ENCODE results near the gene PPM1H.
"Not testable (repeated sequence)": the region's sequence is repeated elsewhere in the genome, so short reads cannot be mapped to it uniquely, and the experiment has no call there.

Gene PPM1H

DNA sequence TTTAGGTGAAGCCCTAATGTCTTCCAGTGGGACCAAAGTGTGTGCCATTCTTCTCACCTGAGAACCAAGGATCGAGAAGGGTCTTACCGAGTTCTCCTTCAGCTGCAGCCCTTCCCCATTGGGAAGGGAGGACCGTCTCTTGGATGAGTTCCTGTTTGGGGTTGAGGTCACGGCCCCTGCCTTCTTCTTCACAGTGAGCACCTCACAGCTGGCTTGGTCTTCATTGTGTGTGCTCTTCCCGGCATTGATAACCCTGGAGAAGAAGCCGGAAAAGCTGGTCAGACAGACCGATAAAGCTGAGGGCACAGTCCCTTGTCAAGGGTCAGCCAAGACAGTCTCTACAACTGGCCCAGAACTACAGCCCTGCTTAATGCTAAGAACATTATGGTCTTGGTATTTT, 102.9 kb downstream of the PPM1H start:
- no peaks in the 10 kb centered on the region for H3K9me3 ChIP-seq (ENCODE audit: control insufficient read depth in 5 of 5, low read length in 5 of 5)
- H3K4me3 ChIP-seq (ENCODE audit: low read depth in 1 of 5, low read length in 5 of 5) = no peak overlapping the region
- H3K4me1 ChIP-seq (ENCODE audit: control insufficient read depth in 5 of 5, insufficient read depth in 5 of 5, low read length in 5 of 5) = peaks cover 0 to 12% (median 0%) of the 10 kb centered on the region in 5 donors
- no peak overlapping the region for H3K9ac ChIP-seq (ENCODE audit: low read length in 5 of 5)
- peaks cover 0 to 3% (median 0%) of the 10 kb centered on the region in 5 donors for H3K36me3 ChIP-seq (ENCODE audit: control insufficient read depth in 5 of 5, insufficient read depth in 5 of 5, low read length in 5 of 5)
- H3K27ac ChIP-seq (ENCODE audit: low read depth, low read length) = no peak overlapping the region
- no peaks in the 10 kb centered on the region for H3K27me3 ChIP-seq (ENCODE audit: control insufficient read depth in 5 of 5, insufficient read depth in 4 of 5, low read length in 5 of 5)

DNA sequence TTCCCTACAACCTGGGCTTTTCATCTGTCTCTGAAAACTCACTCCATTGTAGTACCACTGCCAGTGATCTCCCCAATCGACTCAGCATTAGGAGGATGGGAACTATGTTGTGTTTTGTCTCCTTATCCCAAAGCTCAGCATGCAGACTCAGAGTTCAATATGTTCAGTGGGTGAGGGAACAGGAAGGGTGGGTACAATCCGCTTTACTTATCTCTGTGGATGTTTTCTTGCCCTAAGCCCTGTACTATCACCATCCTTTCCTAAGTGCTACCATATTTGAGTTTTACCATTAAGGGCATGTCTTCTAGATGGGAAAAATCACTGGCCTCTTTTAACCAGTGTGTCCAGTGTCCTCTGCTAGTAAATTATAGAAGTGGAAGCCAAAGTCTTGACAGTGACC, 107.1 kb downstream of the PPM1H start:
- Histone ChIP-seq H3K4me1 (ENCODE audit: control insufficient read depth in 5 of 5, insufficient read depth in 5 of 5, low read length in 5 of 5) (no peaks in the 10 kb centered on the region), H3K9ac (ENCODE audit: low read length in 5 of 5) (no peak overlapping the region), H3K36me3 (ENCODE audit: control insufficient read depth in 5 of 5, insufficient read depth in 5 of 5, low read length in 5 of 5) (peaks cover 0 to 3% (median 0%) of the 10 kb centered on the region in 5 donors), H3K9me3 (ENCODE audit: control insufficient read depth in 5 of 5, low read length in 5 of 5) (no peaks in the 10 kb centered on the region), H3K27ac (ENCODE audit: low read depth, low read length) (no peak overlapping the region), H3K4me3 (ENCODE audit: low read depth in 1 of 5, low read length in 5 of 5) (no peak overlapping the region), H3K27me3 (ENCODE audit: control insufficient read depth in 5 of 5, insufficient read depth in 4 of 5, low read length in 5 of 5) (no peaks in the 10 kb centered on the region)

DNA sequence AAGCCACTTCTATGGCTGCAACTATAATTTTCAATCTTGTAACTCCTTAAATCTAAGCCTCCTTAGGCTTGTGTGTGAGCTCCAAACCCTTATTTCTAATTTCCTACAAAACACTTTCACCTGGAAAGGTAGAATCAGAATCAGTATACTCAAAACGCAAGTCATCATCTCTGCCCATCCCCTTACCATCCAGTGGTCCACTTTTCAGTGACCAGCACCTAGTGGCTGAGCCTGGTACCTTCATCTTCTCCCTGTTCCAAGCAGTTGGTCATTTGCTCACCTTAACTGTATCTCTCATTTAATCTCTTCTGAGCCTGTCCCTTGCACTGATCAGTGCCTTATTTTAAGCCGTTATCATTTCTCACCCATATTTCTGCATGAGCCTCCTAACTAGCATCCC, 107.9 kb downstream of the PPM1H start:
- no peaks in the 10 kb centered on the region for H3K27me3 ChIP-seq (ENCODE audit: control insufficient read depth in 5 of 5, insufficient read depth in 4 of 5, low read length in 5 of 5)
- no peak overlapping the region for H3K9ac ChIP-seq (ENCODE audit: low read length in 5 of 5)
- H3K4me3 ChIP-seq (ENCODE audit: low read depth in 1 of 5, low read length in 5 of 5) = no peak overlapping the region
- H3K27ac ChIP-seq (ENCODE audit: low read depth, low read length) = no peak overlapping the region
- H3K36me3 ChIP-seq (ENCODE audit: control insufficient read depth in 5 of 5, insufficient read depth in 5 of 5, low read length in 5 of 5) = peaks cover 0 to 3% (median 0%) of the 10 kb centered on the region in 5 donors
- no peaks in the 10 kb centered on the region for H3K4me1 ChIP-seq (ENCODE audit: control insufficient read depth in 5 of 5, insufficient read depth in 5 of 5, low read length in 5 of 5)
- no peaks in the 10 kb centered on the region for H3K9me3 ChIP-seq (ENCODE audit: control insufficient read depth in 5 of 5, low read length in 5 of 5)

DNA sequence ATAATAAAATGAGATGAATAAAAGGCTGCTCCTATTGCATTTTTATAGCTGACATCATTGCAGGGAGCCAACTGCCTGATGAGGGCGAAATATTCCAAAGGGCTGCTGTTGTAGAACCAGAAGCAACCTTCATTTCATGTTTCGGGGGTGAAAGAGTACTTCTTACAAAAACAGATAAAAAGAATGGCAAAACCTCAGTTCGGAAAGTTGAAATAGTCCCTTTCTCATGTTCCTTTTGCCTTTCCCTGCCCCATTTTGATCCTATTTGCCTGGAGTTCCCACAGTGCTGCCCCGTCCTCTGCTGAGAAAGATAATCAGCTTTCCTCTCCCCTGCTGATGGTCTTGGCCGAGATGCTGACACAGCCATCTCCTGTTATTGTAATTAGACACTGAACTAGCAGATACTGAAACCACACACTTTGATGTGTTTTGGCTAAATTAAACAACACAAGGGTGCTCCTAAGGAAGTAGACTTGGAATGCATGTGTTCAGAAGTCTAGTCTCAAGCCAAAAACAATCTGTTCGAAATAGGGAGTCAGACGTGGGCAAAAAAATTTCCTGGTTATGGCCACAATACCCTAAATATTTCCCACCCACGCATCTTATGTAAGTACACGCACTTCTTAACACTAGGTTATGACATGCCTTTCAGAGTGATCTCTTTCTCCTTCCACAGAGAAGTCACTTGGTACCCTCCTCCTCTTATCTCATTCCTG, 117.2 kb downstream of the PPM1H start:
- peak overlapping the region in 3 of 5 donors; percentile 28 to 47 (median 43) for H3K4me3 ChIP-seq (ENCODE audit: low read depth in 1 of 5, low read length in 5 of 5)
- H3K27me3 ChIP-seq (ENCODE audit: control insufficient read depth in 5 of 5, insufficient read depth in 4 of 5, low read length in 5 of 5) = no peaks in the 10 kb centered on the region
- H3K9me3 ChIP-seq (ENCODE audit: control insufficient read depth in 5 of 5, low read length in 5 of 5) = no peaks in the 10 kb centered on the region
- no peak overlapping the region for H3K27ac ChIP-seq (ENCODE audit: low read depth, low read length)
- peak overlapping the region in 1 of 5 donors; percentile 9 for H3K9ac ChIP-seq (ENCODE audit: low read length in 5 of 5)
- H3K36me3 ChIP-seq (ENCODE audit: control insufficient read depth in 5 of 5, insufficient read depth in 5 of 5, low read length in 5 of 5) = no peaks in the 10 kb centered on the region
- H3K4me1 ChIP-seq (ENCODE audit: control insufficient read depth in 5 of 5, insufficient read depth in 5 of 5, low read length in 5 of 5) = peaks cover 0 to 11% (median 8%) of the 10 kb centered on the region in 5 donors

DNA sequence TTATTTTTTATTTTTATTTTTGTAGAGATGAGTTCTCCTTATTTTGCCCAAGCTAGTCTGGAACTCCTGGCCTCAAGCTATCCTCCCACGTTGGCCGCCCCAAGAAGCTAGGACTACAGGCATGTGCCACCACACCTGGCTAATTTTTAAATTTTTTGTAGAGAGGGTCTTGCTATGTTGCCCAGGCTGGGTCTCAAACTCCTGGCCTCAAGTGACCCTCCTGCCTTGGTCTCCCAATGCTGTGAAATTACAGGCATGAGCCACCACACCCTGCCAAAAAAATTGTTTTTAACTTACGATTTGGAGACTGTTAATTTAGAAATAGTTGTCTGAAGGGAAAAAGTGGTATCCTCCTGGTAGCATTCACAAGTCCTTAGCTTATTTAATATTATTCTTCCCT, 120.7 kb downstream of the PPM1H start:
- Histone ChIP-seq H3K27me3 (ENCODE audit: control insufficient read depth in 5 of 5, insufficient read depth in 4 of 5, low read length in 5 of 5) (no peaks in the 10 kb centered on the region), H3K9ac (ENCODE audit: low read length in 5 of 5) (no peak overlapping the region), H3K27ac (ENCODE audit: low read depth, low read length) (no peak overlapping the region), H3K4me3 (ENCODE audit: low read depth in 1 of 5, low read length in 5 of 5) (no peak overlapping the region), H3K4me1 (ENCODE audit: control insufficient read depth in 5 of 5, insufficient read depth in 5 of 5, low read length in 5 of 5) (peaks cover 0 to 11% (median 8%) of the 10 kb centered on the region in 5 donors), H3K9me3 (ENCODE audit: control insufficient read depth in 5 of 5, low read length in 5 of 5) (no peaks in the 10 kb centered on the region), H3K36me3 (ENCODE audit: control insufficient read depth in 5 of 5, insufficient read depth in 5 of 5, low read length in 5 of 5) (no peaks in the 10 kb centered on the region)

DNA sequence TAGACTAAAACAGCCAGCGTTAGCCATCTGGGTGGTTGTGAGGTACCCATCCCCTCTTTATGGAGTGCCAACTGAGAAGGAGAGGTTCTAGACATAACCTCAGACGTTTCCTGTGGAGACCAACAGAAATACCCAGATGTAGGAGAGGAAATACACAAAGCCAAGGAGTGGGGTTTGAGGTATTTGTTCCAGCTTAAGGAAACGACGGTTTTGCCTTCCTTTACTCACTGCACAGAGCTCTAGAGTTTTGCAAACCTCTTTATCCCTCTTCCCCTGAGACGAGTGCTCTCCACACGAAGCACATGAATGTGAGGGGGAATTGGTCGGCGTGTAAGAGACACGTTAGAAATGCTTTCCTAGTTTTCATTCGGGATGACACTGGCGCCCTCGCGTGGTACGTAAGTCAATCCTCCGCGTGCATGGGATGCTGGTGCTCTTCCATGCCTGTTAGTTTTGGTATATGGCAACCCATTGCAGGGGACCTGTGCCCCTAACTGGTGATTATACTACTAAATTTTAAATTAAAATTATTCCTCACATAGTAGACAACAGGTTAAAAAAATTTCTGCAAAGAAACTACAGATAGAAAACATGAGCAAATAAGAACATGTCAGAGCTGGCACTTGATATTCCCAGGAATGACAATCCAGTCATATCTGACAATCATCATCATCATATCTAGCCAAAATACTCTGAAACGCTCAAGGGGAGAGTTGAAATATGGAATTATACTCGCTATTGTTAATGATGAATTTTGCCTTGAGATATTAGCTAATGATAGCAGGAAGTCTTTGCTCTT, 121.7 kb downstream of the PPM1H start:
- H3K9ac ChIP-seq (ENCODE audit: low read length in 5 of 5) = peak overlapping the region in 2 of 5 donors; percentile 21 to 56
- H3K9me3 ChIP-seq (ENCODE audit: control insufficient read depth in 5 of 5, low read length in 5 of 5) = no peaks in the 10 kb centered on the region
- H3K27me3 ChIP-seq (ENCODE audit: control insufficient read depth in 5 of 5, insufficient read depth in 4 of 5, low read length in 5 of 5) = no peaks in the 10 kb centered on the region
- peak overlapping the region in 4 of 5 donors; percentile 21 to 56 (median 52) for H3K4me3 ChIP-seq (ENCODE audit: low read depth in 1 of 5, low read length in 5 of 5)
- no peak overlapping the region for H3K27ac ChIP-seq (ENCODE audit: low read depth, low read length)
- H3K4me1 ChIP-seq (ENCODE audit: control insufficient read depth in 5 of 5, insufficient read depth in 5 of 5, low read length in 5 of 5) = peaks cover 0 to 8% (median 6%) of the 10 kb centered on the region in 5 donors
- H3K36me3 ChIP-seq (ENCODE audit: control insufficient read depth in 5 of 5, insufficient read depth in 5 of 5, low read length in 5 of 5) = no peaks in the 10 kb centered on the region

DNA sequence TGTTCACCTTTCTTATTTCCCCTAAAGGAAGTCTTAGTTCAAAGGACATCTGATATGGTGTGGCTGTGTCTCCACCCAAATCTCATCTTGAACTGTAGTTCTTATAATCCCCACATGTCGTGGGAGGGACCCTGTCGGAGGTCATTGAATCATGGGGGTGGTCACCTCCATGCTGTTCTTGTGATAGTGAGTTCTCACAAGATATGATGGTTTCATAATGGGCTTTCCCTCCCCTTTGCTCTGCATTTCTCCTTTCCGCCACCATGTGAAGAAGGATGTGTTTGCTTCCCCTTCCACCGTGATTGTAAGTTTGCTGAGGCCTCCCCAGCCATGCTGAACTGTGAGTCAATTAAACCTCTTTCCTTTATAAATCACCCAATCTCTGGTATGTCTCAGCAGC, 123.5 kb downstream of the PPM1H start:
- not testable (repeated sequence) for H3K9ac ChIP-seq (ENCODE audit: low read length in 5 of 5); H3K4me1 ChIP-seq (ENCODE audit: control insufficient read depth in 5 of 5, insufficient read depth in 5 of 5, low read length in 5 of 5); H3K4me3 ChIP-seq (ENCODE audit: low read depth in 1 of 5, low read length in 5 of 5)

DNA sequence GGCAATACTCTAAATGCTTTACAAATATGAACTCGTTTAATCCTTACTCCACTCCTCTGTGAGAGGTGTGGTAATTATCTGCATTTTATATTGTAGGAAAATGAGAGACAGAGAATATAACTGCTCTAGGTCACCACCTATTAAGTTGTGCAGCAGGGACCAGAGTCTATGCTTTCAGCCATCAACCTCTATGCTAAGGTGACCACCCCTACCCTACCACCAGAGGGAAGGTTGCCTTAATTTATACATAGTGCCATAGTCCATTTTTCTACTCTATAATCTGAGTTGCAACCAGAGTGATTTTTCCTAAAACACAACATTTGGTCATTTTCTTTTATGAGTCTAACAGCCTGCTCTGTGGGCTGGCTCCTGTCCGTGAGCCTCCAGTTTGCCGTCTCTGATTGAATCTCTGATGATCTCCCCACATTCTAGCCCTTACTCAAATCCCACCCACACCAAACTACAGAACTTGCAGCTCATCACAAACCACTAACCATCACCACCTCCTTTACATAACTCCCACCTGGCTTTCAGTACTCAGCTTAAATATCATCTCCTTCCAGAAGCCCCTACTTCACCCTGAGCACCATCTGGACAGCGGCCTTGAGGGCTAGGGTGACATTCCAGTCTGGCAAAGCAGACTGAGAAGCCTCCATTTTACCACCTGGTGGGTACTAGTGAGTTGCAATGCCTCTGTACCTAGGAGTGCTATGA, 126.6 kb downstream of the PPM1H start:
- Histone ChIP-seq H3K4me3 (ENCODE audit: low read depth in 1 of 5, low read length in 5 of 5) (no peak overlapping the region), H3K9ac (ENCODE audit: low read length in 5 of 5) (no peak overlapping the region), H3K4me1 (ENCODE audit: control insufficient read depth in 5 of 5, insufficient read depth in 5 of 5, low read length in 5 of 5) (peaks cover 0 to 6% (median 5%) of the 10 kb centered on the region in 5 donors), H3K9me3 (ENCODE audit: control insufficient read depth in 5 of 5, low read length in 5 of 5) (no peaks in the 10 kb centered on the region), H3K27ac (ENCODE audit: low read depth, low read length) (no peak overlapping the region), H3K27me3 (ENCODE audit: control insufficient read depth in 5 of 5, insufficient read depth in 4 of 5, low read length in 5 of 5) (no peaks in the 10 kb centered on the region), H3K36me3 (ENCODE audit: control insufficient read depth in 5 of 5, insufficient read depth in 5 of 5, low read length in 5 of 5) (no peaks in the 10 kb centered on the region)

More for the DNA sequence above, 123.5 kb downstream of the PPM1H start:
- not testable (repeated sequence) for H3K9me3 ChIP-seq (ENCODE audit: control insufficient read depth in 5 of 5, low read length in 5 of 5); H3K27ac ChIP-seq (ENCODE audit: low read depth, low read length); H3K27me3 ChIP-seq (ENCODE audit: control insufficient read depth in 5 of 5, insufficient read depth in 4 of 5, low read length in 5 of 5); H3K36me3 ChIP-seq (ENCODE audit: control insufficient read depth in 5 of 5, insufficient read depth in 5 of 5, low read length in 5 of 5)

DNA sequence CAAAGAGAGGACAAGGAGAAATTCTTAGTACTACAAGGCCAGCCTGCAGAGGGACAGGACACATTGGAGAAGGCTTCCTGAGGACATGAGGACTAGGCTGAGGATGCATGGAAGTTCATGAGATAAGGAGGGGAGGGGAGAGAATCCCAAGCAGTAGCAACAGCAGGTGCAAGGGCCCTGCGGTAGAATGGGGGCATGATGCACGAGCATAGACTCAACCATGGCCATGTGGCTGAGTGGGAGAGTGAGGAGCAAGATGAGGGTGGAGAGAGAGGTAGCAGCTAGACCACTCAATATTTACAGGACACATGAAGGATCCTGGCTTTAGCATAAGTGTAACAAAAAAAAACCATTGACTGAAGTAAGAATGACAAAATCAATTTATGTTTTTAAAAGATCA, 128.1 kb downstream of the PPM1H start:
- no peak overlapping the region for H3K27ac ChIP-seq (ENCODE audit: low read depth, low read length)
- no peaks in the 10 kb centered on the region for H3K27me3 ChIP-seq (ENCODE audit: control insufficient read depth in 5 of 5, insufficient read depth in 4 of 5, low read length in 5 of 5)
- no peak overlapping the region for H3K9ac ChIP-seq (ENCODE audit: low read length in 5 of 5)
- H3K4me1 ChIP-seq (ENCODE audit: control insufficient read depth in 5 of 5, insufficient read depth in 5 of 5, low read length in 5 of 5) = no peaks in the 10 kb centered on the region
- no peaks in the 10 kb centered on the region for H3K36me3 ChIP-seq (ENCODE audit: control insufficient read depth in 5 of 5, insufficient read depth in 5 of 5, low read length in 5 of 5)
- H3K4me3 ChIP-seq (ENCODE audit: low read depth in 1 of 5, low read length in 5 of 5) = no peak overlapping the region
- no peaks in the 10 kb centered on the region for H3K9me3 ChIP-seq (ENCODE audit: control insufficient read depth in 5 of 5, low read length in 5 of 5)

Data from subcutaneous abdominal adipose tissue (tissue), 5 donors.